Vagina (tissue), 2 donors: Measurements from ENCODE around the gene PANX3. TPM values are rescaled to one million over a fixed set of nuclear protein-coding genes. Genes with fewer than 3 reads are reported as not detected.

Experiments
- DNase-seq, 2 donors: peaks; one replicate each; pipeline ENCODE4 v3.0.0-alpha.2; 2017; ENCODE audit errors: extremely low spot score in 2 of 2
- H3K27ac ChIP-seq: fragments of 200-600 bp; sonication (generic); one replicate; pipeline ENCODE4 v1.5.1; 2019
- H3K27me3 ChIP-seq: fragments of 200-600 bp; sonication (generic); one replicate; pipeline ENCODE4 v1.5.1; 2019
- H3K36me3 ChIP-seq, 2 donors: fragments of 200-600 bp; sonication (generic); one replicate each; pipeline ENCODE4 v1.5.1; 2017 to 2019
- H3K4me1 ChIP-seq: fragments of 200-600 bp; sonication (generic); one replicate; pipeline ENCODE4 v1.5.1; 2019
- H3K4me3 ChIP-seq, 2 donors: fragments of 200-600 bp; sonication (generic); 1 replicate in 1 of 2; 2 replicates in 1 of 2; pipeline ENCODE4 v1.5.1; 2016 to 2019
- H3K9me3 ChIP-seq: fragments of 200-600 bp; sonication (generic); one replicate; pipeline ENCODE4 v1.5.1; 2019
- POLR2A ChIP-seq, 2 donors: fragments of 450-650 bp; IDR thresholded peaks; one replicate each; pipeline ENCODE4 v1.6.1; 2017; ENCODE audit warnings: antibody characterized with exemption in 2 of 2, mild to moderate bottlenecking in 2 of 2, moderate library complexity in 2 of 2
- POLR2AphosphoS5 ChIP-seq, 2 donors: sonication (generic); formaldehyde crosslinking; IDR thresholded peaks; one replicate each; pipeline ENCODE4 v1.9.0; 2017; ENCODE audit warnings: antibody characterized with exemption in 2 of 2, mild to moderate bottlenecking in 2 of 2, low read depth in 1 of 2; ENCODE audit not compliant: insufficient read depth in 1 of 2
- intact Hi-C: fragments of 100-400 bp; cut with DNase I; formaldehyde crosslinking; loops from one replicate; pipeline ENCODE4 v1.15.1; 2023
- total RNA-seq: library from RNA; depleted of rRNA; stranded (reverse); fragments of >200 nt; gene quantifications from one replicate; pipeline ENCODE4 v1.2.3, GENCODE V29; 2016
- TF ChIP-seq, protein P1 (sequence below), 3 experiments: fragments of 450-650 bp in 2 of 3; fragments of 200-600 bp in 1 of 3; sonication (generic) in 1 of 3; IDR thresholded peaks; one replicate each; pipeline ENCODE4 v1.5.1; 2017 to 2019; ENCODE audit warnings: antibody characterized with exemption in 3 of 3, mild to moderate bottlenecking in 2 of 3, moderate library complexity in 2 of 3

The PANX3 gene
- total RNA-seq, 1 donor from 2014 or later: not detected

DNA sequence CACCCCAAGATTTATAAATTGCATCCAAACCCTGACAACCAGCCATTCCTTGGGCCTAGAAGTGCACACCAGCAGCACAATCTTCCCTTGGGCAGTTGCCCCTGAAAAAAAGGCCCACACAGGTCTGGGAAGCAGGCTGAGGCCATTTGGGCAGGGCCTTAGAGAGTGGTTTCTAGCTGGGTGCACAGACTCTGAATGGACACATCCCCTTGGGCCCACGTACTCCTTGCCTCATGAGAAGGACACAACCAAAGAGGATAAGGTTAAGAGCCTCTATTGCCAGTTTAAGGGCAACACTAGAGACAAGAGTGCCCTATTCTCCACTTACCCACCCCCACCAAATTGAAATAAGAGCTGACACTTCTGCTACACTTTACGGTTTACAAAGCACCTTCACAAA is 933 bp upstream of the PANX3 start:
- no peak for DNase-seq
- Histone ChIP-seq H3K9me3 (no peaks in the 10 kb centered on the region), H3K4me3 (no peak overlapping the region), H3K4me1 (no peaks in the 10 kb centered on the region), H3K36me3 (no peaks in the 10 kb centered on the region), H3K27ac (no peak overlapping the region), H3K27me3 (no peaks in the 10 kb centered on the region)
- TF ChIP-seq POLR2AphosphoS5 (IDR thresholded peaks at IDR 0.05; ENCODE audit: insufficient read depth in 1 of 2, low read depth in 1 of 2): no peak
- TF ChIP-seq, protein P1, sequence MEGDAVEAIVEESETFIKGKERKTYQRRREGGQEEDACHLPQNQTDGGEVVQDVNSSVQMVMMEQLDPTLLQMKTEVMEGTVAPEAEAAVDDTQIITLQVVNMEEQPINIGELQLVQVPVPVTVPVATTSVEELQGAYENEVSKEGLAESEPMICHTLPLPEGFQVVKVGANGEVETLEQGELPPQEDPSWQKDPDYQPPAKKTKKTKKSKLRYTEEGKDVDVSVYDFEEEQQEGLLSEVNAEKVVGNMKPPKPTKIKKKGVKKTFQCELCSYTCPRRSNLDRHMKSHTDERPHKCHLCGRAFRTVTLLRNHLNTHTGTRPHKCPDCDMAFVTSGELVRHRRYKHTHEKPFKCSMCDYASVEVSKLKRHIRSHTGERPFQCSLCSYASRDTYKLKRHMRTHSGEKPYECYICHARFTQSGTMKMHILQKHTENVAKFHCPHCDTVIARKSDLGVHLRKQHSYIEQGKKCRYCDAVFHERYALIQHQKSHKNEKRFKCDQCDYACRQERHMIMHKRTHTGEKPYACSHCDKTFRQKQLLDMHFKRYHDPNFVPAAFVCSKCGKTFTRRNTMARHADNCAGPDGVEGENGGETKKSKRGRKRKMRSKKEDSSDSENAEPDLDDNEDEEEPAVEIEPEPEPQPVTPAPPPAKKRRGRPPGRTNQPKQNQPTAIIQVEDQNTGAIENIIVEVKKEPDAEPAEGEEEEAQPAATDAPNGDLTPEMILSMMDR (IDR thresholded peaks at IDR 0.05): no peak
- no peak for TF ChIP-seq POLR2A (IDR thresholded peaks at IDR 0.05)
- intact Hi-C loops: no loop called here

DNA sequence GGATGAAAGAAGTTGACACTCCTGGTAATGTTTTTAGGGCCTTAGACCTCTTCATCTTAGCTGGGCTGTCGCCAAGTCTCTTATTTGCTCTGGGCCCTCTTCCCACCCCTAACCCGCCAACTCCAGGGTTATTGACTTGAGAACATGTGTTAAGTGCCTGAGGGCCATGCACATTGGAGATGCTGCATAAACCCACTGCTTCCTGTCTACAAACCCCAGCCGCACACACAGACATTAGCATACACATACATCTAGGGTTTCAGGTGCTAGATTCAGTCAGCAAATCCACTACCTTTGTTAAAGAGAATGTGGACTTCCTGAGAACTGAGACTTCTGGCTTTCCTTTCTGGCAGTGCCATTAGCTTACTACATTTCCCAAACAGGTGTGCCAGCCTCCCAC is 817 bp downstream of the PANX3 start:
- no peaks in the 10 kb centered on the region for H3K27me3 ChIP-seq
- no peaks in the 10 kb centered on the region for H3K4me1 ChIP-seq
- no peak overlapping the region for H3K4me3 ChIP-seq
- no peaks in the 10 kb centered on the region for H3K9me3 ChIP-seq
- intact Hi-C loops: no loop called here
- H3K27ac ChIP-seq: no peak overlapping the region
- TF ChIP-seq POLR2AphosphoS5 (IDR thresholded peaks at IDR 0.05; ENCODE audit: insufficient read depth in 1 of 2, low read depth in 1 of 2): no peak
- TF ChIP-seq, protein P1 (IDR thresholded peaks at IDR 0.05): no peak
- no peak for TF ChIP-seq POLR2A (IDR thresholded peaks at IDR 0.05)
- no peaks in the 10 kb centered on the region for H3K36me3 ChIP-seq
- no peak for DNase-seq

DNA sequence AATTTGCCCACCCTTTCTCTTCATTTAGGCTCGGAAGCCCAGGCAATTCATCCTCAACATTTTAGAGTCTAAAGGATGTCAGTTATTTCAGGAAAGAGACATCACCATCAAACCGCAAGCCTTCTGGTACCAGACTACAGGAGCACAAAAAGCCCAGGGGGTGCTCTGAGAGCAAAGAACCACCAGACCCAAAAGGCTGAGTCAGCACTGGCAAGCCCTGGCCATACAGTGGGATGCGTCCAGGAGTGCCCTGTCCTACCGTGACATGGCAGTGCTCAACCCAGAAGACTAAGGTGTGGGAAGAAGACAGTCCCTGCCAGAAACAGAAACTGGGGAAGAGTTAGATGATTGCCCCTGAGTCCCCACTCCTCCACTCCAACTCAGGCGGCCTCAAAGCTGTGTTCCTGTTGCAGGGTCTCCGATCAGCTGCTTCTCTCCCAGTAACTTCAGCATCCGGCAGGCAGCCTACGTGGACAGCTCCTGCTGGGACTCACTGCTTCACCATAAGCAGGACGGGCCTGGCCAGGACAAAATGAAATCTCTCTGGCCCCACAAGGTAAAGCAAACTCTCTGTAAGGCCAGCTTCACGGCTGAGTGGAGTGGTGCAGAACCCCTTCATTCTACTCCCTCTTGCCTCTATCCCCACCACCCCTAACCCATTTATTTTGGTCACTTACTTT is 1.5 kb downstream of the PANX3 start:
- no peak overlapping the region for H3K27ac ChIP-seq
- intact Hi-C loops: no loop called here
- H3K36me3 ChIP-seq: no peaks in the 10 kb centered on the region
- H3K27me3 ChIP-seq: no peaks in the 10 kb centered on the region
- no peaks in the 10 kb centered on the region for H3K9me3 ChIP-seq
- no peak for DNase-seq
- H3K4me3 ChIP-seq: no peak overlapping the region
- no peak for TF ChIP-seq POLR2AphosphoS5 (IDR thresholded peaks at IDR 0.05; ENCODE audit: insufficient read depth in 1 of 2, low read depth in 1 of 2)
- no peak for TF ChIP-seq POLR2A (IDR thresholded peaks at IDR 0.05)
- TF ChIP-seq, protein P1 (IDR thresholded peaks at IDR 0.05): no peak
- H3K4me1 ChIP-seq: no peaks in the 10 kb centered on the region

DNA sequence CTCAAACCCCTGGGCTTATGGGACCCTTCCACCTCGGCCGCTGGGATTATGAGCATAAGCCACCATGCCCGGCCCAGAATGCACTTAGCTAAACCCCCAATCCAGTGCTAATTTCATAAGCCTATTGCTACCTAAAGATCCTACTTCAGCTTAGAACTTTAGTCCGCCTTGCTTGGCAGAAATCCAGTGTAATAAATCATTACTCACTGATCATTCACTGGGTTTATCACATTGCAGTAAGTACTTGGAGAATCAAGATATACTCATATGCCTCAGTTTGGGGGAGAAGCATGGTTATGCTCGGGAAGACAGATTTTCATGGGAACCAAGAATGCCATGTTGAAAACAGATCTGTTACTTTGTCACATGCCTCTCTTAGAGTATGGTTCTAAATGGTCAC is 7.6 kb downstream of the PANX3 start:
- DNase-seq: no peak
- H3K4me1 ChIP-seq: peaks cover 15% of the 10 kb centered on the region
- H3K27ac ChIP-seq: no peak overlapping the region
- no peaks in the 10 kb centered on the region for H3K9me3 ChIP-seq
- TF ChIP-seq POLR2A (IDR thresholded peaks at IDR 0.05) (no peak), POLR2AphosphoS5 (IDR thresholded peaks at IDR 0.05; ENCODE audit: insufficient read depth in 1 of 2, low read depth in 1 of 2) (no peak)
- TF ChIP-seq, protein P1 (IDR thresholded peaks at IDR 0.05): no peak
- H3K27me3 ChIP-seq: no peaks in the 10 kb centered on the region
- no peak overlapping the region for H3K4me3 ChIP-seq
- intact Hi-C loops: no loop called here
- no peaks in the 10 kb centered on the region for H3K36me3 ChIP-seq
